Inferior parietal cortex (tissue), 1 donor: ENCODE measurements around the gene KIF3A.

Source experiments
- DNase-seq: peaks from one replicate; pipeline ENCODE4 v3.0.0-alpha.2; 2016; ENCODE audit errors: extremely low spot score

Gene KIF3A

GRCh38 chr5:132663771-132664695 lies 73.3 kb downstream of the KIF3A start:
- no peak for DNase-seq

GRCh38 chr5:132662925-132663770 lies 74.2 kb downstream of the KIF3A start:
- DNase-seq = no peak

GRCh38 chr5:132662004-132662401 lies 75.3 kb downstream of the KIF3A start:
- DNase-seq = no peak

GRCh38 chr5:132661231-132662003 lies 75.9 kb downstream of the KIF3A start:
- no peak for DNase-seq

GRCh38 chr5:132659598-132660493 lies 77.5 kb downstream of the KIF3A start:
- no peak for DNase-seq

- DNase-seq = no peak
Measured at GRCh38 chr5:132658381-132659302, 78.7 kb downstream of the KIF3A start.

- DNase-seq = no peak
Measured at GRCh38 chr5:132657676-132658380, 79.5 kb downstream of the KIF3A start, which contains the start of gene IL13. IL13 (plus strand) TSS chr5:132658173; CDS start chr5:132658187, 14 bp downstream.

GRCh38 chr5:132656774-132657355 lies 80.5 kb downstream of the KIF3A start:
- no peak for DNase-seq

GRCh38 chr5:132655821-132656773 lies 81.2 kb downstream of the KIF3A start:
- no peak for DNase-seq

- DNase-seq = no peak
Measured at GRCh38 chr5:132653716-132654115, 83.6 kb downstream of the KIF3A start.

- no peak for DNase-seq
Measured at GRCh38 chr5:132651838-132652469, 85.4 kb downstream of the KIF3A start.

- DNase-seq = no peak
Measured at GRCh38 chr5:132648355-132648754, 89.0 kb downstream of the KIF3A start.

- DNase-seq = no peak
Measured at GRCh38 chr5:132647473-132647872, 89.9 kb downstream of the KIF3A start.

- no peak for DNase-seq
Measured at GRCh38 chr5:132646583-132647266, 90.6 kb downstream of the KIF3A start.

GRCh38 chr5:132644177-132644576 lies 93.2 kb downstream of the KIF3A start:
- DNase-seq = no peak
